ENCODE data around the gene IL18. TPM values are rescaled to one million over a fixed set of nuclear protein-coding genes. Genes with fewer than 3 reads are reported as not detected.

The IL18 gene
- total and polyA plus RNA-seq, 9 of the 15 experiments (the other 6 are each of a cell fraction or from before 2014, with no cell fraction given): 4.1 to 10.0 (median 6.1) TPM

DNA sequence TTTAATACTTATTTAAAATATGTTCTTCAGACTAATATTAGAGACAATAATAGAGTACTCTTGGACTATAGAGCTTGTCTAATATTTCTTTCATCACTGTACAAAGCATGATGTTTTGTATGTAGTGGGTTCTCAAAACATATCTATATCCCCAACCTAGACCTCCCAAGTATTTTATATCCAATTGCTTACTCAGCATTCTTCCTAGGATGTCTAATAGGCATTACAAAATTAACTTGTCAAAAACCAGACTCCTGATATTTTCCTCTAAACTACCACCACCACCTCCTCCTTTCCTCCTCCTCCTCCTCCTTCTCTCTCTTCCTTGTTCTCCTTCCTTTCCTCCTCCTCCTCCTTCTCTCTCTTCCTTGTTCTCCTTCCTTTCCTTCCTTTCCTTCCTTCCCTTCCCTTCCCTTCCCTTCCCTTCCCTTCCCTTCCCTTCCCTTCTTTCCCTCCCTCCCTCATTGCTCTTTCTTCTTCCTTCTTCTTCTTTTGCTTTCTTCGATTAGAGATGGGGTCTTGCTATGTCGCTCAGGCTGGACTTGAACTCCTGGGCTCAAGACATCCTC, 32.7 kb upstream of the IL18 start:
- CTCF ChIA-PET (ENCODE audit: low intra/inter-chr PET ratio): no interaction called here
- Histone ChIP-seq H3K27me3 (ENCODE audit: control insufficient read depth in 2 of 2, insufficient read depth in 2 of 2, low read length in 2 of 2) (no peaks in the 10 kb centered on the region), H3K27ac (ENCODE audit: extremely low read depth, low read depth, low read length) (no peak overlapping the region), H3K4me2 (ENCODE audit: insufficient read depth, low read length) (no peak overlapping the region), H4K20me1 (replicated peaks; ENCODE audit: control insufficient read depth, insufficient read depth, low read length) (no peaks in the 10 kb centered on the region), H3K79me2 (ENCODE audit: control insufficient read depth, insufficient read depth, low read length) (no peaks in the 10 kb centered on the region), H3K9ac (ENCODE audit: insufficient read depth in 1 of 2, low read depth in 2 of 2, low read length in 2 of 2) (no peak overlapping the region), H2AFZ (ENCODE audit: low read depth, low read length) (no peak overlapping the region), H3K4me3 (no peak overlapping the region), H3K36me3 (ENCODE audit: control insufficient read depth, insufficient read depth, low read length) (no peaks in the 10 kb centered on the region), H3K9me1 (ENCODE audit: control insufficient read depth, insufficient read depth, low read length) (no peaks in the 10 kb centered on the region), H3K4me1 (replicated peaks in 1 of 2; ENCODE audit: control insufficient read depth in 2 of 2, insufficient read depth in 2 of 2, low read length in 2 of 2) (no peaks in the 10 kb centered on the region), H3K9me3 (replicated peaks; ENCODE audit: control insufficient read depth, insufficient read depth, low read depth, low read length) (no peaks in the 10 kb centered on the region)
- no peak for DNase-seq (ENCODE audit: extremely low read depth in 1 of 4, low spot score in 3 of 4)
- no peak for ATAC-seq
- intact Hi-C loops (cut with micrococcal nuclease): no loop called here
- no peak for FAIRE-seq
- POLR2A ChIA-PET: interaction anchor here (1.8 kb wide), 1 partner anchor 21 kb away, joined by 3 read pairs; the partner anchor contains the start of gene BCO2
- 0% methylated on average over 2 of the region's 2 CpGs for WGBS (ENCODE audit: insufficient coverage, low coverage, missing lambda C conversion rate)
- in situ Hi-C loops (cut with MboI): no loop called here
- no TSS peak for BruUV-seq (replicated peaks)
- TF ChIP-seq PRMT5 (CRISPR knock-in tag; IDR thresholded peaks at IDR 0.05) (no peak), MAFG (tag; conservative IDR thresholded peaks at IDR 0.05) (peak; percentile 92), ZNF316 (IDR thresholded peaks at IDR 0.05) (peak; percentile 96), CREBBP (IDR thresholded peaks at IDR 0.05; ENCODE audit: low read depth, low read length) (no peak), ELF4 (CRISPR knock-in tag; IDR thresholded peaks at IDR 0.05) (0 out of 2 replicates have a peak, but pooled peaks have one; percentile 18), ZBTB26 (CRISPR knock-in tag; IDR thresholded peaks at IDR 0.05) (0 out of 2 replicates have a peak, but pooled peaks have one; percentile 56), MAFK (IDR thresholded peaks at IDR 0.05; ENCODE audit: low read length) (peak; percentile 92), MBD2 (IDR thresholded peaks at IDR 0.05; ENCODE audit: borderline replicate concordance, low read depth) (no peak), ZBTB1 (CRISPR knock-in tag; IDR thresholded peaks at IDR 0.05; ENCODE audit: borderline replicate concordance, low read depth) (no peak), HDAC1 (IDR thresholded peaks at IDR 0.05) (0 out of 4 replicates have a peak, but pooled peaks of 1 of the 2 experiments have one; percentile 14), NEUROD1 (IDR thresholded peaks at IDR 0.05; ENCODE audit: borderline replicate concordance, low read depth, low read length, partially characterized antibody) (no peak), MAFF (IDR thresholded peaks at IDR 0.05; ENCODE audit: low read length) (peak; percentile 86), MLX (CRISPR knock-in tag; conservative IDR thresholded peaks at IDR 0.05) (no peak), XRCC5 (IDR thresholded peaks at IDR 0.05; ENCODE audit: low read depth, low read length) (no peak)
- TF ChIP-seq, protein P1, sequence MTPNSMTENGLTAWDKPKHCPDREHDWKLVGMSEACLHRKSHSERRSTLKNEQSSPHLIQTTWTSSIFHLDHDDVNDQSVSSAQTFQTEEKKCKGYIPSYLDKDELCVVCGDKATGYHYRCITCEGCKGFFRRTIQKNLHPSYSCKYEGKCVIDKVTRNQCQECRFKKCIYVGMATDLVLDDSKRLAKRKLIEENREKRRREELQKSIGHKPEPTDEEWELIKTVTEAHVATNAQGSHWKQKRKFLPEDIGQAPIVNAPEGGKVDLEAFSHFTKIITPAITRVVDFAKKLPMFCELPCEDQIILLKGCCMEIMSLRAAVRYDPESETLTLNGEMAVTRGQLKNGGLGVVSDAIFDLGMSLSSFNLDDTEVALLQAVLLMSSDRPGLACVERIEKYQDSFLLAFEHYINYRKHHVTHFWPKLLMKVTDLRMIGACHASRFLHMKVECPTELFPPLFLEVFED (CRISPR knock-in tag; conservative IDR thresholded peaks at IDR 0.05): 0 out of 2 replicates have a peak, but pooled peaks have one; percentile 29
- TF ChIP-seq, protein P2, sequence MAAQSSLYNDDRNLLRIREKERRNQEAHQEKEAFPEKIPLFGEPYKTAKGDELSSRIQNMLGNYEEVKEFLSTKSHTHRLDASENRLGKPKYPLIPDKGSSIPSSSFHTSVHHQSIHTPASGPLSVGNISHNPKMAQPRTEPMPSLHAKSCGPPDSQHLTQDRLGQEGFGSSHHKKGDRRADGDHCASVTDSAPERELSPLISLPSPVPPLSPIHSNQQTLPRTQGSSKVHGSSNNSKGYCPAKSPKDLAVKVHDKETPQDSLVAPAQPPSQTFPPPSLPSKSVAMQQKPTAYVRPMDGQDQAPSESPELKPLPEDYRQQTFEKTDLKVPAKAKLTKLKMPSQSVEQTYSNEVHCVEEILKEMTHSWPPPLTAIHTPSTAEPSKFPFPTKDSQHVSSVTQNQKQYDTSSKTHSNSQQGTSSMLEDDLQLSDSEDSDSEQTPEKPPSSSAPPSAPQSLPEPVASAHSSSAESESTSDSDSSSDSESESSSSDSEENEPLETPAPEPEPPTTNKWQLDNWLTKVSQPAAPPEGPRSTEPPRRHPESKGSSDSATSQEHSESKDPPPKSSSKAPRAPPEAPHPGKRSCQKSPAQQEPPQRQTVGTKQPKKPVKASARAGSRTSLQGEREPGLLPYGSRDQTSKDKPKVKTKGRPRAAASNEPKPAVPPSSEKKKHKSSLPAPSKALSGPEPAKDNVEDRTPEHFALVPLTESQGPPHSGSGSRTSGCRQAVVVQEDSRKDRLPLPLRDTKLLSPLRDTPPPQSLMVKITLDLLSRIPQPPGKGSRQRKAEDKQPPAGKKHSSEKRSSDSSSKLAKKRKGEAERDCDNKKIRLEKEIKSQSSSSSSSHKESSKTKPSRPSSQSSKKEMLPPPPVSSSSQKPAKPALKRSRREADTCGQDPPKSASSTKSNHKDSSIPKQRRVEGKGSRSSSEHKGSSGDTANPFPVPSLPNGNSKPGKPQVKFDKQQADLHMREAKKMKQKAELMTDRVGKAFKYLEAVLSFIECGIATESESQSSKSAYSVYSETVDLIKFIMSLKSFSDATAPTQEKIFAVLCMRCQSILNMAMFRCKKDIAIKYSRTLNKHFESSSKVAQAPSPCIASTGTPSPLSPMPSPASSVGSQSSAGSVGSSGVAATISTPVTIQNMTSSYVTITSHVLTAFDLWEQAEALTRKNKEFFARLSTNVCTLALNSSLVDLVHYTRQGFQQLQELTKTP (IDR thresholded peaks at IDR 0.05; ENCODE audit: low read depth in 1 of 2, partially characterized antibody in 2 of 2): no peak
